Activated T-helper 2 cell treated with anti-CD3 and anti-CD28 coated beads, Interferon-gamma antibody, Interleukin-2, Interleukin-4, amounts not matched to agents 10 μg/mL and 5 μg/mL and 100 μg/mL, durations not matched to agents 14 hours and 24 hours and 36 hours (primary cell): ENCODE measurements around the gene MB. TPM values are rescaled to one million over a fixed set of nuclear protein-coding genes. Genes with fewer than 3 reads are reported as not detected.

Source experiments
- DNase-seq: peaks from one replicate; pipeline ENCODE4 v3.0.0; 2021; ENCODE audit warnings: low spot score
- H3K27ac Mint-ChIP-seq: one replicate; pipeline ENCODE4 v1.8.0; 2021; ENCODE audit warnings: mixed read lengths
- H3K27me3 Mint-ChIP-seq: one replicate; pipeline ENCODE4 v1.8.0; 2021; ENCODE audit warnings: low read depth, mixed read lengths
- H3K36me3 Mint-ChIP-seq: one replicate; pipeline ENCODE4 v1.8.0; 2021; ENCODE audit warnings: low read depth, mixed read lengths
- H3K4me1 Mint-ChIP-seq: one replicate; pipeline ENCODE4 v1.8.0; 2021; ENCODE audit warnings: low read depth, mixed read lengths
- H3K4me3 Mint-ChIP-seq: one replicate; pipeline ENCODE4 v1.8.0; 2021; ENCODE audit warnings: low read depth, mild to moderate bottlenecking, moderate library complexity, mixed read lengths
- H3K9me3 Mint-ChIP-seq: one replicate; pipeline ENCODE4 v1.8.0; 2021; ENCODE audit warnings: mixed read lengths
- intact Hi-C: fragments of 100-400 bp; cut with micrococcal nuclease; formaldehyde crosslinking; loops from one replicate; pipeline ENCODE4 v1.15.1; 2023
- total RNA-seq: library from RNA; stranded (reverse); gene quantifications from 2 replicates; pipeline ENCODE4 v1.2.3, GENCODE V29; 2022

MB gene
- total RNA-seq, 1 donor from 2014 or later: 0.50 TPM

- no peak overlapping the region for H3K27ac Mint-ChIP-seq
- H3K4me3 Mint-ChIP-seq: no peak overlapping the region
- no peaks in the 10 kb centered on the region for H3K36me3 Mint-ChIP-seq
- no peaks in the 10 kb centered on the region for H3K27me3 Mint-ChIP-seq
- no peaks in the 10 kb centered on the region for H3K9me3 Mint-ChIP-seq
- no peak for DNase-seq
- intact Hi-C loops: loop anchor here (2.0 kb wide), 1 partner anchor 152 kb away; no protein-coding TSS in a partner anchor
- H3K4me1 Mint-ChIP-seq: no peaks in the 10 kb centered on the region
Measured at GRCh38 chr22:35582218-35582860, 34.8 kb downstream of the MB start.

- Mint-ChIP-seq H3K27me3 (no peaks in the 10 kb centered on the region), H3K36me3 (no peaks in the 10 kb centered on the region), H3K4me3 (no peak overlapping the region), H3K27ac (no peak overlapping the region), H3K9me3 (no peaks in the 10 kb centered on the region), H3K4me1 (no peaks in the 10 kb centered on the region)
- intact Hi-C loops: no loop called here
- no peak for DNase-seq
Measured at GRCh38 chr22:35581023-35581413, 36.1 kb downstream of the MB start.

GRCh38 chr22:35580351-35581022, 36.6 kb downstream of the MB start:
- no peak overlapping the region for H3K27ac Mint-ChIP-seq
- DNase-seq: no peak
- H3K9me3 Mint-ChIP-seq: no peaks in the 10 kb centered on the region
- no peaks in the 10 kb centered on the region for H3K27me3 Mint-ChIP-seq
- no peaks in the 10 kb centered on the region for H3K36me3 Mint-ChIP-seq
- intact Hi-C loops: no loop called here
- no peaks in the 10 kb centered on the region for H3K4me1 Mint-ChIP-seq
- no peak overlapping the region for H3K4me3 Mint-ChIP-seq

- no peak for DNase-seq
- intact Hi-C loops: no loop called here
- no peaks in the 10 kb centered on the region for H3K9me3 Mint-ChIP-seq
- no peak overlapping the region for H3K27ac Mint-ChIP-seq
- no peaks in the 10 kb centered on the region for H3K36me3 Mint-ChIP-seq
- H3K27me3 Mint-ChIP-seq: no peaks in the 10 kb centered on the region
- no peaks in the 10 kb centered on the region for H3K4me1 Mint-ChIP-seq
- H3K4me3 Mint-ChIP-seq: no peak overlapping the region
Measured at GRCh38 chr22:35578836-35579575, 38.1 kb downstream of the MB start.

- Mint-ChIP-seq H3K4me1 (no peaks in the 10 kb centered on the region), H3K9me3 (no peaks in the 10 kb centered on the region), H3K27ac (no peak overlapping the region), H3K27me3 (no peaks in the 10 kb centered on the region), H3K4me3 (no peak overlapping the region), H3K36me3 (no peaks in the 10 kb centered on the region)
- intact Hi-C loops: no loop called here
- DNase-seq: no peak
Measured at GRCh38 chr22:35577799-35578659, 39.1 kb downstream of the MB start.

GRCh38 chr22:35576671-35577070, 40.5 kb downstream of the MB start:
- H3K36me3 Mint-ChIP-seq: no peaks in the 10 kb centered on the region
- H3K4me3 Mint-ChIP-seq: no peak overlapping the region
- no peaks in the 10 kb centered on the region for H3K27me3 Mint-ChIP-seq
- no peak for DNase-seq
- H3K9me3 Mint-ChIP-seq: no peaks in the 10 kb centered on the region
- intact Hi-C loops: no loop called here
- H3K4me1 Mint-ChIP-seq: no peaks in the 10 kb centered on the region
- no peak overlapping the region for H3K27ac Mint-ChIP-seq

GRCh38 chr22:35575116-35575748, 41.9 kb downstream of the MB start:
- H3K27me3 Mint-ChIP-seq: no peaks in the 10 kb centered on the region
- H3K4me3 Mint-ChIP-seq: no peak overlapping the region
- intact Hi-C loops: no loop called here
- no peaks in the 10 kb centered on the region for H3K4me1 Mint-ChIP-seq
- no peak for DNase-seq
- no peaks in the 10 kb centered on the region for H3K36me3 Mint-ChIP-seq
- no peaks in the 10 kb centered on the region for H3K9me3 Mint-ChIP-seq
- no peak overlapping the region for H3K27ac Mint-ChIP-seq

- no peak overlapping the region for H3K27ac Mint-ChIP-seq
- H3K4me1 Mint-ChIP-seq: no peaks in the 10 kb centered on the region
- intact Hi-C loops: no loop called here
- H3K9me3 Mint-ChIP-seq: no peaks in the 10 kb centered on the region
- DNase-seq: no peak
- no peaks in the 10 kb centered on the region for H3K27me3 Mint-ChIP-seq
- H3K36me3 Mint-ChIP-seq: no peaks in the 10 kb centered on the region
- no peak overlapping the region for H3K4me3 Mint-ChIP-seq
Measured at GRCh38 chr22:35572556-35572955, 44.6 kb downstream of the MB start.

GRCh38 chr22:35570686-35571194, 46.4 kb downstream of the MB start:
- H3K27me3 Mint-ChIP-seq: no peaks in the 10 kb centered on the region
- intact Hi-C loops: no loop called here
- no peak overlapping the region for H3K27ac Mint-ChIP-seq
- no peak overlapping the region for H3K4me3 Mint-ChIP-seq
- H3K4me1 Mint-ChIP-seq: no peaks in the 10 kb centered on the region
- DNase-seq: no peak
- H3K9me3 Mint-ChIP-seq: no peaks in the 10 kb centered on the region
- no peaks in the 10 kb centered on the region for H3K36me3 Mint-ChIP-seq

- no peak overlapping the region for H3K4me3 Mint-ChIP-seq
- DNase-seq: no peak
- H3K27ac Mint-ChIP-seq: no peak overlapping the region
- H3K27me3 Mint-ChIP-seq: peaks cover 3% of the 10 kb centered on the region
- intact Hi-C loops: no loop called here
- no peaks in the 10 kb centered on the region for H3K4me1 Mint-ChIP-seq
- H3K9me3 Mint-ChIP-seq: no peaks in the 10 kb centered on the region
- no peaks in the 10 kb centered on the region for H3K36me3 Mint-ChIP-seq
Measured at GRCh38 chr22:35569916-35570315, 47.2 kb downstream of the MB start.

- no peak for DNase-seq
- H3K9me3 Mint-ChIP-seq: no peaks in the 10 kb centered on the region
- no peak overlapping the region for H3K27ac Mint-ChIP-seq
- H3K4me1 Mint-ChIP-seq: no peaks in the 10 kb centered on the region
- no peak overlapping the region for H3K4me3 Mint-ChIP-seq
- no peaks in the 10 kb centered on the region for H3K36me3 Mint-ChIP-seq
- H3K27me3 Mint-ChIP-seq: peaks cover 3% of the 10 kb centered on the region
- intact Hi-C loops: no loop called here
Measured at GRCh38 chr22:35568751-35569739, 48.1 kb downstream of the MB start.
